ENCODE data around the gene PTPRM. TPM values are rescaled to one million over a fixed set of nuclear protein-coding genes. Genes with fewer than 3 reads are reported as not detected.

PTPRM gene
- total and polyA plus RNA-seq, 2 donors (not counting 3 experiments of a cell fraction or from before 2014, with no cell fraction given) = 37.4 to 43.7 TPM

- no peaks in the 10 kb centered on the region for H3K9me1 ChIP-seq (replicated peaks; ENCODE audit: control insufficient read depth, extremely low read depth, insufficient read depth, low read length)
- no peak for FAIRE-seq
- ChIA-PET POLR2A (no interaction called here), CTCF (interaction anchor here (1.9 to 3.1 kb wide), 2 partner anchors 12 to 15 kb away, joined by 8 to 17 read pairs; no protein-coding TSS in a partner anchor)
- H3K36me3 ChIP-seq (ENCODE audit: control insufficient read depth in 2 of 2, extremely low read depth in 1 of 2, insufficient read depth in 2 of 2, low read length in 2 of 2) = no peaks in the 10 kb centered on the region
- no TSS peak for BruUV-seq (replicated peaks)
- H3K4me2 ChIP-seq (ENCODE audit: insufficient read depth, low read length) = no peak overlapping the region
- dilution Hi-C loops (cut with MboI; ENCODE audit: extremely low pct_ligation_motif_present, low sequenced_read_pairs) = no loop called here
- H3K27ac ChIP-seq (ENCODE audit: insufficient read depth, low read depth, low read length) = no peak overlapping the region
- no peaks in the 10 kb centered on the region for H3K79me2 ChIP-seq (ENCODE audit: control insufficient read depth, insufficient read depth, low read length)
- DNase-seq (ENCODE audit: low read depth, low spot score) = no peak
- no peaks in the 10 kb centered on the region for H3K4me1 ChIP-seq (ENCODE audit: control insufficient read depth, extremely low read depth, insufficient read depth, low read length)
- no peak overlapping the region for H2AFZ ChIP-seq (ENCODE audit: low read depth, low read length)
- intact Hi-C loops (cut with micrococcal nuclease) = no loop called here
- no peak overlapping the region for H3K9ac ChIP-seq (replicated peaks; ENCODE audit: extremely low read depth, insufficient read depth, low read length)
- no peaks in the 10 kb centered on the region for H4K20me1 ChIP-seq (replicated peaks; ENCODE audit: control insufficient read depth, extremely low read depth, insufficient read depth, low read length)
- no peak overlapping the region for H3K4me3 ChIP-seq (replicated peaks in 1 of 3; ENCODE audit: insufficient read depth in 1 of 3, low read depth in 1 of 3, low read length in 3 of 3)
- no peaks in the 10 kb centered on the region for H3K27me3 ChIP-seq (ENCODE audit: control insufficient read depth in 2 of 2, insufficient read depth in 2 of 2, low read length in 2 of 2)
- H3K9me3 ChIP-seq (replicated peaks; ENCODE audit: control insufficient read depth, insufficient read depth, low read length) = no peaks in the 10 kb centered on the region
- no peak for TF ChIP-seq GATA2 (IDR thresholded peaks at IDR 0.05; ENCODE audit: insufficient read depth, insufficient read length, low read depth, low read length)
- TF ChIP-seq POLR2A (IDR thresholded peaks at IDR 0.05; ENCODE audit: low read depth, low read length) = no peak
- TF ChIP-seq POLR2AphosphoS5 (IDR thresholded peaks at IDR 0.05; ENCODE audit: insufficient read depth, low read depth, low read length) = no peak
- TF ChIP-seq MYC (IDR thresholded peaks at IDR 0.05; ENCODE audit: low read depth, low read length) = no peak
These were observed 238.8 kb downstream of the PTPRM start for GRCh38 chr18:7805880-7806279.

GRCh38 chr18:7807936-7808453 lies 240.9 kb downstream of the PTPRM start:
- no peaks in the 10 kb centered on the region for H4K20me1 ChIP-seq (replicated peaks; ENCODE audit: control insufficient read depth, extremely low read depth, insufficient read depth, low read length)
- no TSS peak for BruUV-seq (replicated peaks)
- H3K79me2 ChIP-seq (ENCODE audit: control insufficient read depth, insufficient read depth, low read length) = no peaks in the 10 kb centered on the region
- FAIRE-seq (no peak), DNase-seq (ENCODE audit: low read depth, low spot score) (no peak)
- no peak overlapping the region for H3K4me2 ChIP-seq (ENCODE audit: insufficient read depth, low read length)
- H3K9me1 ChIP-seq (replicated peaks; ENCODE audit: control insufficient read depth, extremely low read depth, insufficient read depth, low read length) = no peaks in the 10 kb centered on the region
- intact Hi-C loops (cut with micrococcal nuclease) (no loop called here), dilution Hi-C loops (cut with MboI; ENCODE audit: extremely low pct_ligation_motif_present, low sequenced_read_pairs) (no loop called here)
- no peak overlapping the region for H3K27ac ChIP-seq (ENCODE audit: insufficient read depth, low read depth, low read length)
- H3K4me1 ChIP-seq (ENCODE audit: control insufficient read depth, extremely low read depth, insufficient read depth, low read length) = no peaks in the 10 kb centered on the region
- H3K9me3 ChIP-seq (replicated peaks; ENCODE audit: control insufficient read depth, insufficient read depth, low read length) = no peaks in the 10 kb centered on the region
- CTCF ChIA-PET = no interaction called here
- H3K36me3 ChIP-seq (ENCODE audit: control insufficient read depth in 2 of 2, extremely low read depth in 1 of 2, insufficient read depth in 2 of 2, low read length in 2 of 2) = no peaks in the 10 kb centered on the region
- H3K9ac ChIP-seq (replicated peaks; ENCODE audit: extremely low read depth, insufficient read depth, low read length) = no peak overlapping the region
- no peaks in the 10 kb centered on the region for H3K27me3 ChIP-seq (ENCODE audit: control insufficient read depth in 2 of 2, insufficient read depth in 2 of 2, low read length in 2 of 2)
- POLR2A ChIA-PET = no interaction called here
- no peak overlapping the region for H3K4me3 ChIP-seq (replicated peaks in 1 of 3; ENCODE audit: insufficient read depth in 1 of 3, low read depth in 1 of 3, low read length in 3 of 3)
- no peak for TF ChIP-seq CTCF (IDR thresholded peaks at IDR 0.05; ENCODE audit: extremely low read depth in 1 of 2, insufficient read depth in 1 of 2, low read depth in 1 of 2, low read length in 2 of 2)
- no peak for TF ChIP-seq POLR2A (IDR thresholded peaks at IDR 0.05; ENCODE audit: low read depth, low read length)
- no peak for TF ChIP-seq POLR2AphosphoS5 (IDR thresholded peaks at IDR 0.05; ENCODE audit: insufficient read depth, low read depth, low read length)
- no peak for TF ChIP-seq MAX (IDR thresholded peaks at IDR 0.05; ENCODE audit: insufficient read depth, insufficient read length)
- TF ChIP-seq MYC (IDR thresholded peaks at IDR 0.05; ENCODE audit: low read depth, low read length) = no peak
- no peak for TF ChIP-seq FOS (IDR thresholded peaks at IDR 0.05; ENCODE audit: borderline replicate concordance, insufficient read depth, low read length)
- TF ChIP-seq JUN (IDR thresholded peaks at IDR 0.05; ENCODE audit: borderline replicate concordance, insufficient read depth, insufficient read length, low read depth) = no peak
- TF ChIP-seq EZH2 (IDR thresholded peaks at IDR 0.05; ENCODE audit: borderline replicate concordance, low read depth, low read length, severe bottlenecking) = no peak
- no peak for TF ChIP-seq GATA2 (IDR thresholded peaks at IDR 0.05; ENCODE audit: insufficient read depth, insufficient read length, low read depth, low read length)
- no peak overlapping the region for H2AFZ ChIP-seq (ENCODE audit: low read depth, low read length)

All from endothelial cell of umbilical vein (primary cell).